Measurements from ENCODE around the gene ADAM15.

The ADAM15 gene

GRCh38 chr1:155053531-155054105 lies 2.5 kb downstream of the ADAM15 start:
- no peak for DNase-seq

- DNase-seq = no peak
Measured at GRCh38 chr1:155057104-155057503, 6.0 kb downstream of the ADAM15 start.

- no peak for DNase-seq
Measured at GRCh38 chr1:155057788-155058211, 6.7 kb downstream of the ADAM15 start.

GRCh38 chr1:155060736-155061135 lies 9.6 kb downstream of the ADAM15 start:
- DNase-seq = no peak

GRCh38 chr1:155061381-155062150 lies 10.4 kb downstream of the ADAM15 start:
- DNase-seq = peak; percentile 83

GRCh38 chr1:155062151-155062686 lies 11.1 kb downstream of the ADAM15 start:
- no peak for DNase-seq

- peak; percentile 33 for DNase-seq
Measured at GRCh38 chr1:155062702-155063411, 11.7 kb downstream of the ADAM15 start.

GRCh38 chr1:155063550-155064110 lies 12.5 kb downstream of the ADAM15 start, which contains the start of gene EFNA4:
Gene EFNA4 (plus strand): TSS chr1:155063740. CDS start chr1:155063824, 84 bp downstream.
- peak; percentile 86 for DNase-seq

GRCh38 chr1:155064111-155064831 lies 13.2 kb downstream of the ADAM15 start:
- peak; percentile 27 for DNase-seq

GRCh38 chr1:155064832-155065429 lies 13.8 kb downstream of the ADAM15 start:
- DNase-seq = no peak

- DNase-seq = no peak
Measured at GRCh38 chr1:155066777-155067176, 15.7 kb downstream of the ADAM15 start.

- no peak for DNase-seq
Measured at GRCh38 chr1:155068599-155068998, 17.5 kb downstream of the ADAM15 start.

- DNase-seq = no peak
Measured at GRCh38 chr1:155069551-155070157, 18.5 kb downstream of the ADAM15 start.

- DNase-seq = no peak
Measured at GRCh38 chr1:155070158-155070621, 19.1 kb downstream of the ADAM15 start.

GRCh38 chr1:155070721-155071569 lies 19.8 kb downstream of the ADAM15 start:
- DNase-seq = peak; percentile 79

GRCh38 chr1:155071701-155072100 lies 20.6 kb downstream of the ADAM15 start:
- DNase-seq = no peak

GRCh38 chr1:155072531-155073289 lies 21.6 kb downstream of the ADAM15 start:
- no peak for DNase-seq

GRCh38 chr1:155073377-155074242 lies 22.5 kb downstream of the ADAM15 start:
- no peak for DNase-seq

GRCh38 chr1:155075535-155075934 lies 24.4 kb downstream of the ADAM15 start:
- DNase-seq = no peak
